ENCODE results near the gene GALNT9.

DNA sequence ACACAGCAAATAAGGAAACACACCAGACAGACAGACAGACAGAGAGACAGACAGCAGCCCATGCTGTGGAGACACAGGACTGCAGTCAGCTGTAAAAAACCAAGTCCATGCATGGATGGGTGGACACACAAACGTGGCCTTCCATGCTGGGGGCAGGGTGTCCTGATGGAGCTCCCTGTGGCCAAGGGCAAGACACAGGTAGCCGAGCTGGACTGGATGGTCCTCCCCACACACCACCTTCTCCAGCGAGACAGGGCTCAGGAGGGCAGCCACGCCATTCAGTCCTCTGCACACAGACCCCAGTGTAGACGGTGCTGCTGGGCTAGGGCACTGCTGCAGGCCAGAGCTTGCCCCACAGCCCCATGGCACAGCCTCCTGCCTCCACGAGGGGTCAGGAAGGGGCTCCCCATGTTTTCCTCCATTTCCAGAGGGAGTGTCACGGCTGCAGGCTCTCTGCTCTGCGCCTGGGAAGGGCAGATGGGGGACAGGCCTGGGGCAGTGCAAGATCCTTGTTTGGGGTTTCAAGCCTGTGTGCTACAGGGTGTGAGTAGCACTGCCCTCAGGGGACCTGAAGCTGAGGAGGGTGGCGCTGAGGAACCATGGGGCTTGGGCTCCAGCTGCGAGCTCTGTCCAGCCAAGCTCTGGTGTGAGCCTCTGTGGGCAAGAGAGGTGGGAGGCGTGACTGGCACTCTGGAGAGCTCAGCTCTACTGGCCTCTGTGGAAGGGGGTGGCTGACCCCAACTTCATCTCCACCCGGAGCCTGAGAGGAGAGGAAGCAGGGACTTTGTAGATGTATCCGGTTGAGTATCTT is 67.9 kb downstream of the GALNT9 start:
- TF ChIP-seq, protein P1, sequence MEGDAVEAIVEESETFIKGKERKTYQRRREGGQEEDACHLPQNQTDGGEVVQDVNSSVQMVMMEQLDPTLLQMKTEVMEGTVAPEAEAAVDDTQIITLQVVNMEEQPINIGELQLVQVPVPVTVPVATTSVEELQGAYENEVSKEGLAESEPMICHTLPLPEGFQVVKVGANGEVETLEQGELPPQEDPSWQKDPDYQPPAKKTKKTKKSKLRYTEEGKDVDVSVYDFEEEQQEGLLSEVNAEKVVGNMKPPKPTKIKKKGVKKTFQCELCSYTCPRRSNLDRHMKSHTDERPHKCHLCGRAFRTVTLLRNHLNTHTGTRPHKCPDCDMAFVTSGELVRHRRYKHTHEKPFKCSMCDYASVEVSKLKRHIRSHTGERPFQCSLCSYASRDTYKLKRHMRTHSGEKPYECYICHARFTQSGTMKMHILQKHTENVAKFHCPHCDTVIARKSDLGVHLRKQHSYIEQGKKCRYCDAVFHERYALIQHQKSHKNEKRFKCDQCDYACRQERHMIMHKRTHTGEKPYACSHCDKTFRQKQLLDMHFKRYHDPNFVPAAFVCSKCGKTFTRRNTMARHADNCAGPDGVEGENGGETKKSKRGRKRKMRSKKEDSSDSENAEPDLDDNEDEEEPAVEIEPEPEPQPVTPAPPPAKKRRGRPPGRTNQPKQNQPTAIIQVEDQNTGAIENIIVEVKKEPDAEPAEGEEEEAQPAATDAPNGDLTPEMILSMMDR (IDR thresholded peaks at IDR 0.05): no peak
- TF ChIP-seq EP300 (IDR thresholded peaks at IDR 0.05) (no peak), POLR2A (IDR thresholded peaks at IDR 0.05) (no peak)

Measured in ovary (tissue), 3 donors.